HEK293 (cell line): ENCODE data around the gene RASGEF1B.

Experiments used
- CTCF ChIP-seq: fragments of 450-650 bp; formaldehyde crosslinking; IDR thresholded peaks from 2 replicates; pipeline ENCODE4 v1.5.1; 2016; ENCODE audit warnings: missing biosample characterization, missing genetic modification characterization
- HOXC10 ChIP-seq: sonication (generic); formaldehyde crosslinking; IDR thresholded peaks from 2 replicates; pipeline ENCODE4 v1.8.1; 2023; ENCODE audit warnings: mild to moderate bottlenecking, missing genetic modification reagents
- TSHZ1 ChIP-seq: fragments of 450-650 bp; formaldehyde crosslinking; IDR thresholded peaks from 2 replicates; pipeline ENCODE4 v1.5.1; 2016; ENCODE audit warnings: missing biosample characterization, missing genetic modification characterization, borderline replicate concordance
- YY1 ChIP-seq: fragments of 450-650 bp; formaldehyde crosslinking; IDR thresholded peaks from 2 replicates; pipeline ENCODE4 v1.5.1; 2018; ENCODE audit warnings: missing biosample characterization, missing genetic modification characterization
- ZNF146 ChIP-seq: fragments of 450-650 bp; formaldehyde crosslinking; IDR thresholded peaks from 2 replicates; pipeline ENCODE4 v1.5.1; 2016; ENCODE audit warnings: missing biosample characterization, missing genetic modification characterization
- ZNF292 ChIP-seq: fragments of 450-650 bp; formaldehyde crosslinking; IDR thresholded peaks from 2 replicates; pipeline ENCODE4 v1.5.1; 2016; ENCODE audit warnings: low read depth, missing biosample characterization, missing genetic modification characterization, borderline replicate concordance
- ZNF391 ChIP-seq: fragments of 450-650 bp; formaldehyde crosslinking; IDR thresholded peaks from 2 replicates; pipeline ENCODE4 v1.5.1; 2016; ENCODE audit warnings: low read depth, missing biosample characterization, missing genetic modification characterization, borderline replicate concordance
- ZNF510 ChIP-seq: fragments of 450-650 bp; formaldehyde crosslinking; IDR thresholded peaks from 2 replicates; pipeline ENCODE4 v1.5.1; 2018; ENCODE audit warnings: mild to moderate bottlenecking, missing genetic modification characterization, missing biosample characterization; ENCODE audit not compliant: insufficient replicate concordance
- ZNF514 ChIP-seq: fragments of 450-650 bp; formaldehyde crosslinking; IDR thresholded peaks from 2 replicates; pipeline ENCODE4 v1.5.1; 2016; ENCODE audit warnings: missing biosample characterization, missing genetic modification characterization
- ZNF521 ChIP-seq: fragments of 450-650 bp; formaldehyde crosslinking; IDR thresholded peaks from 2 replicates; pipeline ENCODE4 v1.5.1; 2017; ENCODE audit warnings: missing biosample characterization, mild to moderate bottlenecking, missing genetic modification characterization
- TF ChIP-seq, protein P1 (sequence below): sonication (generic); formaldehyde crosslinking; IDR thresholded peaks from 2 replicates; pipeline ENCODE4 v1.8.1; 2022; ENCODE audit warnings: mild to moderate bottlenecking, moderate library complexity, missing genetic modification reagents

DNA sequence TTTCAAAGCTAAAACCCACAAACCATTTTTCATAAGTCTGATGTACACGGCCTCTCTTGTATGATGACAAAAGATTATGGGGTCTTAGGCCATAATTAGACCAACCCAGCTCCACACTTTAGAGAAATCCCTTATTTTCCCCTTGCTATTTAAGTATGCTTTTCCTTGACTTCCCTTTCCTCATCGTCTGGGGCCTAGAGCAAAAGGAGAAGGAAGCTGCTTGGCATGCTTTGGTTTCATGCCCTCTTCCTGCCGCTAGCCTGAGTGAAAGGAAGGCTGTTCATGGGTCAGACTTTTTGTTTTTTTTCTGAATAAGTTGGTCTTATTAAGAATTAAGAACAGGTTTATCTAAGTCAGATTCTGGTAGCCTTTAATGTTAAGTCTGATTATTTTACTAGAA, 10.6 kb upstream of the RASGEF1B start:
- TF ChIP-seq CTCF (tag by site-specific recombination): no peak
- TF ChIP-seq ZNF521 (tag by site-specific recombination): no peak
- TF ChIP-seq, protein P1, sequence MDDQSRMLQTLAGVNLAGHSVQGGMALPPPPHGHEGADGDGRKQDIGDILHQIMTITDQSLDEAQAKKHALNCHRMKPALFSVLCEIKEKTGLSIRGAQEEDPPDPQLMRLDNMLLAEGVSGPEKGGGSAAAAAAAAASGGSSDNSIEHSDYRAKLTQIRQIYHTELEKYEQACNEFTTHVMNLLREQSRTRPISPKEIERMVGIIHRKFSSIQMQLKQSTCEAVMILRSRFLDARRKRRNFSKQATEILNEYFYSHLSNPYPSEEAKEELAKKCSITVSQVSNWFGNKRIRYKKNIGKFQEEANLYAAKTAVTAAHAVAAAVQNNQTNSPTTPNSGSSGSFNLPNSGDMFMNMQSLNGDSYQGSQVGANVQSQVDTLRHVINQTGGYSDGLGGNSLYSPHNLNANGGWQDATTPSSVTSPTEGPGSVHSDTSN: no peak
- no peak for TF ChIP-seq YY1 (tag by site-specific recombination)
- no peak for TF ChIP-seq ZNF292 (tag by site-specific recombination)
- TF ChIP-seq TSHZ1: no peak
- no peak for TF ChIP-seq ZNF391 (tag by site-specific recombination)
- no peak for TF ChIP-seq ZNF514 (tag by site-specific recombination)
- TF ChIP-seq HOXC10: no peak
- no peak for TF ChIP-seq ZNF146
- no peak for TF ChIP-seq ZNF510 (tag by site-specific recombination)
